Kasumi-1 (cell line): ENCODE data around the gene GRK4.
"Not testable (repeated sequence)": the region's sequence is repeated elsewhere in the genome, so short reads cannot be mapped to it uniquely, and the experiment has no call there.

ENCODE experiments used
- DNase-seq, 2 experiments: peaks; one replicate each; lab custom pipeline; 2025; lab: John Stamatoyannopoulos, UW

The GRK4 gene

DNA sequence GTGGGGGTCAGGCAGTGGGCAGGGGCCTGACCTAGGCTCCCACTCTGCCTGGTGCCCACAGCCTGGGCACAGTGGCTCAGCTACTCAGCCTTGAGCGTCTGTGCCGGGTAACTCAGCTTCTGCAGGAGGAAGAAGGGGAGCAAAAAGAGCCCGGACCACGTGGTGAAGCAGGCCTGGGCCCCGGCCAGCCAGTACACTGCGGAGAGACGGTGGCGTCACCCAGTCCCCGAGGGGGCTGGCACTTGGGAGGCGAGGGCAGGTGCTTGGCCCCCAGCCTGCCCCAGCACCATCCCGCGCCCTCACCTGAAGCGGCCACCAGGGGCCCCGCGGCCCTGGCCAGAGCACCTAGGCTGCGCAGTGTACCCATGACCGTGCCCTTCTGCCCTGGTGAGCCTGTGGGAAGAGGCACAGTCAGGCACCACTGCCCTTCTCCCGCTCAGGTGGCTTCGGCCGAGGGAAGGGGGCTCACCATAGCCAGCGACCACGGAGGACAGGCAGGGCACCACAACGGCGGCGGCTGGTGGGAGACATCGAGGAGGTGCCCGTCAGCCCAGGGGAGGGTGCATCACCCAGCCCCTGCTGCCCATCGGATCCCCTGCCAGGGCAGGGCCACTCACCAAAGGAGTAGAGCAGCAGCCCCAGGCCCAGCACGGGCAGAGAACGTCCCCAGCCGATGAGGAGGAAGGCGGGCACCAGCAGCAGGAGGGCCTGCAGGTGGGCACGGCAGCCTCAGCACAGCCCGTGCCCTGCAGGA is 32.4 kb upstream of the GRK4 start:
- DNase-seq = no peak

GRCh38 chr4:2931512-2932301 is 31.7 kb upstream of the GRK4 start:
- DNase-seq = peak; percentile 96 to 97

DNA sequence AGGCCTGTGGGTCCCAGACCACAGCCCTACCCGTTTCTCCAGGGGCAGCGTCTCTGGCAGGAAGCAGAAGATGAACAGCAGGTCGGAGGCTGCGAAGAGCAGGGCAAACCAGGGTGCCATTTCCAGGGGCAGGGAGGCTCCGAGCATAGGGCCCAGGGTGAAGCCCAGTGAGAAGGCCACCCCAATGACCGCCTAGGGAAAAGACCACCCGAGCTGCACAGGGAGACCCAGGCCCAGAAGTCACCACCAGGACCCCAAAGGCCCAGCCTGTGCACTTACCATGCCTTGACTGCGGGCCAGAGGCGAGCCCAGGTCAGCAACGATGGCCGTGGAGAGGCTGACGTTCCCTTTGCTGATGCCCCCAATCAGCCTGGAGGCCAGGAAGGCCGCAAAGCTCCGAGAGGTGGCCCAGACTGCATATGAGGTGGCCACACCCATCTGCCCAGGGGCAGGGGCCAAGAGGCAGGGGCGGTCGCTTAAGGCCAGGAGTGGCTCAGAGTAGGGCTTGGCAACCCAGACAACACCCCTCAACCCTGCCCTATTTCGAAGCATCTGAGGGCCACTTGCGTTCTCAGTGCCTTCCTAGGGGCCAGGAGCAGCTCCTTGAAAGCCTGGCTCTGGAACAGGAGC is 30.9 kb upstream of the GRK4 start:
- peak; percentile 43 to 49 for DNase-seq

GRCh38 chr4:2932951-2933565 is 30.3 kb upstream of the GRK4 start:
- no peak for DNase-seq

DNA sequence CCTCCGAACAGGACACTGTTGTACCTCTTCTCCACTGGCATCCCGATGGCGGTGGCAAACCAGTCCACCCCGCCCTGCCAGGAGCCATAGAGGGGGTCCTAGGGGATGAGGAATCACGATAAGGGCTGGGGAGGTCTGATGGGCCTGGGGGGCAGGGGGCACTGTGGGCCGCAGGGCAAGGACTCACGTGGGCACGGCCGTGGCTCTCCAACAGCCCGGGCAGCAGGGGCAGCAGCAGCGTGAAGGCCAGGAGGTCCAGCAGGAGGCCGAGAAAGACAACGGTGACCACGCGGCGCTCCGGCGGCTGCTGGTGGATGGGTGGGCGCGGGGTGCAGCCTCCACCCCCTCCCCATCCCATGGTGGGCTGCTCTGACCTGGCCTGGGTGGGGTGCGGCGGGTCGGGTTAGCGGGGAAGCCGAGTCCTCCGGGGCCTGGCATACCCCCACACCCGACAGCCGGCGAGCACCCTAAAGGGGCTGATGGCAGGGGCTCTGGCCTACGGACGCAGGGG is 29.8 kb upstream of the GRK4 start:
- DNase-seq = no peak

DNA sequence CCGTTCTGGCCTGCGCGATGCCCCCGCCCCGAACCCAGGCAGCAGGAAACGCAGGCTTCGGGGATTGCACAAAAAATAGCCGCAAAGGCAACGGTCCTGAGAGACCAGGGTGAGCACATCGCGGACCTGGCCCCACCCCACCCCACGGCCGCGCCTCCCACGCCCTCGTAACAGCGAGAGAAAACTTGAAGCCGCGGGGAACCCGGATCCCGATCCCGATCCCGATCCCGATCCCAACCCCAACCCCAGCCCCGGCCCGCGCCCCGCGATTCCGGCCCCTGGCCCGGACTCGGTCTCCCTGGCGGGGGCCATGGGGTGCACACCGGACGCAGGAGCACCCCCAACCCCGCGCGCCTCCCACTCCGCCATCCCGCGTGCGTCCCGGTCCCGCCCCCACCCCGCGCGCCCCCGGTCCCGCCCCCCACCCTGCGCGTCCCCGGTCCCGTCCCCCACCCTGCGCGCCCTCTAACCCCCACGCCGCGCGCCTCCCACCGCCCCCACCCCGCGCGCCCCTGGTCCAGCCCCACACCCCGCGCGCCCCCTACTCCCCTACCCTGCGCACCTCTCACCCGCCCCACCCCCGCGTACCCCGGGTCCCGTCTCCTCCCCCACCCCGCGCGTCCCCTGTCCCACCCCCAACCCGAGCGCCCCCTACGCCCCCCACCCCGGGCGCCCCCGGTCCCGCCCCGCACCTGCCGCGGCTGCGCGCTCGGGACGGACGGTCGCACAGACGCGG is 29.1 kb upstream of the GRK4 start:
- DNase-seq = peak; percentile 21 to 23

GRCh38 chr4:2934813-2935761 is 28.3 kb upstream of the GRK4 start:
- peak; percentile 83 to 88 for DNase-seq

DNA sequence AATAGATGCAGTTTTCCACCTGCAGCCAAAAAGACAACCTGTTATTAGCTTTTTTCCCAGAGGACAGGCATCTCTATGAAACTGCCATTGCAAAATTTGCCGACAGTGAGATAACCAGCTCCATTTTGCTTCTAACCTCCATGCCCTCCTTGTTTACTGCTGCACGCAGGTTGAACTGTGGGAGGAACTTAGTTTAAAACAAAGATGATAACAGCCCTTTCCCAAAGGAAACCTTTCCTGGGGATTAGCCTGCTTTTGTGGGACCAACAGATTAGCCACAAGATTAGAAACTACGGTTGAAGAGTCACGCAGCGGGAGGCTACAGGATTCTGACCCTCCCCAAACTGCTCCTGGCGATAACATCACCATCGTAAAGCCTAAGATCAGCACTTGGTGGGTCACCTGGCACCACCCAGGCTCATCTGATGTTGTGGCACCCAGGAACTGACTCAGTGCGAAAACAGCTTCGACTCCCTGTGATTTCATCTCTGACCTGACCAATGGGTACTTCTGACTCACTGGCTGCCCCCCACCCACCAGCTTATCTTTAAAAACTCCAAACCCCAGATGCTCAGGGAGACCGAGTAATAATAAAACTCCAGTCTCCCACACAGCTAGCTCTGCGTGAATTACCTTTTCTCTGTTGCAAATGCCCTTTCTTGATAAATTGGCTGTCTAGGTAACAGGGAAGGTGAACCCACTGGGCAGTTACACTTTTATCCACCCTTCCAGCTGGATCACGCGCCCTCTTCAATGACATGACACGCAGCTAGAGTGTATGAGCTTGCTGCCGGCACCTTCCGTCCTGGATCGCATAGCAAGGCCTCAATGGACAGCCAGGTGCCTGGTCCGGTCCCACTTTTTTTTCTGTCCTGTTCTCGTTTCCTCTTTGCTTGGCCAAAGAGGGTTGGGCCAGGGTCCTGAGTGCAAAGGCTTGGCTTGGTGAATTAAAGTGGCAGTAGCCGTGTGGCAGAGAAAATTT is 27.3 kb upstream of the GRK4 start:
- no peak for DNase-seq

GRCh38 chr4:2936773-2937145 is 26.6 kb upstream of the GRK4 start:
- peak; percentile 7 to 28 for DNase-seq

GRCh38 chr4:2937146-2937857 is 26.1 kb upstream of the GRK4 start:
- no peak for DNase-seq

GRCh38 chr4:2937986-2938385 is 25.4 kb upstream of the GRK4 start:
- no peak for DNase-seq

GRCh38 chr4:2938411-2938810 is 25.0 kb upstream of the GRK4 start:
- DNase-seq = not testable (repeated sequence)

DNA sequence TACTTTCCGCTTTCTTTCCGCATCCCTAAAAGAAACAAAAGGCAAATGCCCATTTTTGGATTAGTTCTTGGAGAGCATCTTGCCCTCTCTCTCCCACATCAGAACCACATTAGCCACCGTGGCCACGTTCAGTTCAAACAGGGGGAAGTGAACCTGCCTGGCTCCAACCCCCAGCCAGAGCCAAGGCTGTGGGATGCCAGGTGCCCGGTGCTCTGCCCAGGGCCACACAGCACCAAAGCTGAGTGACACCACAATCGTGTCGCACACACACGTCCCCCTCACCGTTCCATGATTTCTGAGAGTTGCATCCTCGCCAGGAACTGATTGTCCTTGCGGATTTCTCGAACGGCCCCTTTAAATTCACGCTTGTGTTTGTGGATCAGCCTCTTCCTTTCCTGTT is 24.5 kb upstream of the GRK4 start:
- DNase-seq = no peak

- no peak for DNase-seq
These were observed 23.8 kb upstream of the GRK4 start for GRCh38 chr4:2939383-2940243.

GRCh38 chr4:2940267-2941137 is 22.9 kb upstream of the GRK4 start:
- DNase-seq = no peak
